ENCODE measurements around the gene LRRTM4. TPM values are rescaled to one million over a fixed set of nuclear protein-coding genes. Genes with fewer than 3 reads are reported as not detected.

The LRRTM4 gene
- polyA plus RNA-seq, 1 of the 3 experiments (the other 2 are of a cell fraction) = 0.10 TPM

DNA sequence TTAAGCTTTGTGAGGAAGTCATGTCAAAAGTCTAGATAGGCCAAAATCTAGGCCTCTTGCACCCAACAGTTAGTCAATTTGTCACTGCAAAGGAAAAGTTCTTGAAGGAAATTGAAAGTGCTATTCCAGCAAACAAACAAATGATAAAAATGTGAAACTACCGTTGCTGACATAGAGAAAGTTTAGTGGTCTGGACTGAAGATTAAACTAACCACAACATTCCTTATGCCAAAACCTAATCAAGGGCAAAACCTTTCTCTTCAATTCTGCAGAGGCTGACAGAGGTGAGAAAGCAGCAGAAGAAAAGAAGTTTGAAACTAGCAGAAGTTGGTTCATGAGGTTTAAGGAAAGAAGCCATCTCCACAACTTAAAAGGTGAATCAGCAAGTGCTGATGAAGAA, 44.0 kb upstream of the LRRTM4 start:
- Histone ChIP-seq H3K4me1 (ENCODE audit: control insufficient read depth in 1 of 2, insufficient read depth in 2 of 2, low read depth in 1 of 2, low read length in 1 of 2) (no peaks in the 10 kb centered on the region; a peak in 1 of 4 replicates), H3K4me3 (ENCODE audit: low read depth in 2 of 2, low read length in 1 of 2) (no peak overlapping the region), H4K20me1 (ENCODE audit: insufficient read depth) (no peaks in the 10 kb centered on the region), H3K27me3 (ENCODE audit: insufficient read depth) (no peaks in the 10 kb centered on the region), H3K9me3 (0 out of 2 replicates have a peak, but pooled peaks cover 3% of the 10 kb centered on the region), H3K4me2 (no peak overlapping the region), H3F3A (replicated peaks; ENCODE audit: insufficient read depth) (no peaks in the 10 kb centered on the region), H3K9ac (no peak overlapping the region), H3K9me2 (no peaks in the 10 kb centered on the region), H3K27ac (ENCODE audit: low read depth in 2 of 2, low read length in 1 of 2) (no peak overlapping the region), H2AFZ (ENCODE audit: low read depth) (no peak overlapping the region), H3K79me2 (ENCODE audit: insufficient read depth) (no peaks in the 10 kb centered on the region), H3K36me3 (replicated peaks in 1 of 2; ENCODE audit: control insufficient read depth in 1 of 2, insufficient read depth in 2 of 2, low read length in 1 of 2) (no peaks in the 10 kb centered on the region)
- no peak for TF ChIP-seq RFX5 (IDR thresholded peaks at IDR 0.05; ENCODE audit: low read length)
- no peak for TF ChIP-seq FOXM1 (IDR thresholded peaks at IDR 0.05; ENCODE audit: low read depth)
- no peak for TF ChIP-seq FOXJ3 (CRISPR knock-in tag; IDR thresholded peaks at IDR 0.05)
- TF ChIP-seq CHD2 (IDR thresholded peaks at IDR 0.05; ENCODE audit: low read length, partially characterized antibody) = no peak
- TF ChIP-seq EZH2phosphoT487 (IDR thresholded peaks at IDR 0.05; ENCODE audit: borderline replicate concordance, low read depth) = no peak
- no peak for TF ChIP-seq PBX3 (IDR thresholded peaks at IDR 0.05)
- TF ChIP-seq GATA2 (CRISPR knock-in tag; IDR thresholded peaks at IDR 0.05) = no peak
- no peak for TF ChIP-seq NRF1 (IDR thresholded peaks at IDR 0.05; ENCODE audit: low read depth, low read length)
- TF ChIP-seq REST (IDR thresholded peaks at IDR 0.05; ENCODE audit: low read depth, low read length) = no peak
- no peak for TF ChIP-seq SIN3A (IDR thresholded peaks at IDR 0.05; ENCODE audit: borderline replicate concordance, low read depth, low read length)
- TF ChIP-seq RCOR1 (IDR thresholded peaks at IDR 0.05; ENCODE audit: low read length) = no peak
- TF ChIP-seq, protein P1, sequence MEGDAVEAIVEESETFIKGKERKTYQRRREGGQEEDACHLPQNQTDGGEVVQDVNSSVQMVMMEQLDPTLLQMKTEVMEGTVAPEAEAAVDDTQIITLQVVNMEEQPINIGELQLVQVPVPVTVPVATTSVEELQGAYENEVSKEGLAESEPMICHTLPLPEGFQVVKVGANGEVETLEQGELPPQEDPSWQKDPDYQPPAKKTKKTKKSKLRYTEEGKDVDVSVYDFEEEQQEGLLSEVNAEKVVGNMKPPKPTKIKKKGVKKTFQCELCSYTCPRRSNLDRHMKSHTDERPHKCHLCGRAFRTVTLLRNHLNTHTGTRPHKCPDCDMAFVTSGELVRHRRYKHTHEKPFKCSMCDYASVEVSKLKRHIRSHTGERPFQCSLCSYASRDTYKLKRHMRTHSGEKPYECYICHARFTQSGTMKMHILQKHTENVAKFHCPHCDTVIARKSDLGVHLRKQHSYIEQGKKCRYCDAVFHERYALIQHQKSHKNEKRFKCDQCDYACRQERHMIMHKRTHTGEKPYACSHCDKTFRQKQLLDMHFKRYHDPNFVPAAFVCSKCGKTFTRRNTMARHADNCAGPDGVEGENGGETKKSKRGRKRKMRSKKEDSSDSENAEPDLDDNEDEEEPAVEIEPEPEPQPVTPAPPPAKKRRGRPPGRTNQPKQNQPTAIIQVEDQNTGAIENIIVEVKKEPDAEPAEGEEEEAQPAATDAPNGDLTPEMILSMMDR (IDR thresholded peaks at IDR 0.05) = no peak
- no peak for TF ChIP-seq POLR2AphosphoS5 (IDR thresholded peaks at IDR 0.05; ENCODE audit: low read depth, low read length)
- TF ChIP-seq JUND (IDR thresholded peaks at IDR 0.05) = no peak
- TF ChIP-seq FOSL2 (IDR thresholded peaks at IDR 0.05; ENCODE audit: borderline replicate concordance, low read depth) = no peak
- ChIA-PET POLR2A (no interaction called here), CTCF (no interaction called here)
- WGBS (ENCODE audit: low lambda C conversion rate) = 18% methylated on average over 1 of the region's 1 CpG
- no peak for DNase-seq

Data from SK-N-SH (cell line).